ENCODE data around the gene LMO7. TPM values are rescaled to one million over a fixed set of nuclear protein-coding genes. Genes with fewer than 3 reads are reported as not detected.
"Not testable (repeated sequence)": the region's sequence is repeated elsewhere in the genome, so short reads cannot be mapped to it uniquely, and the experiment has no call there.

The LMO7 gene
- total RNA-seq, 1 experiment from 2014 or later, result 2.1 TPM

- DNase-seq (ENCODE audit: low spot score), result no peak
- in situ Hi-C loops (cut with HindIII; ENCODE audit: low sequenced_read_pairs), result no loop called here
Observed at GRCh38 chr13:75725736-75726135, 89.6 kb downstream of the LMO7 start.

- no peak for DNase-seq (ENCODE audit: low spot score)
Observed at GRCh38 chr13:75726306-75726705, 90.2 kb downstream of the LMO7 start.

GRCh38 chr13:75733113-75733512 lies 97.0 kb downstream of the LMO7 start:
- in situ Hi-C loops (cut with HindIII; ENCODE audit: low sequenced_read_pairs); DNase-seq (ENCODE audit: low spot score): not testable (repeated sequence)

More at GRCh38 chr13:75726306-75726705, 90.2 kb downstream of the LMO7 start:
- in situ Hi-C loops (cut with HindIII; ENCODE audit: low sequenced_read_pairs), result no loop called here

GRCh38 chr13:75736173-75736572 lies 100.0 kb downstream of the LMO7 start:
- no peak for DNase-seq (ENCODE audit: low spot score)
- in situ Hi-C loops (cut with HindIII; ENCODE audit: low sequenced_read_pairs), result no loop called here

- DNase-seq (ENCODE audit: low spot score), result no peak
- in situ Hi-C loops (cut with HindIII; ENCODE audit: low sequenced_read_pairs), result no loop called here
Observed at GRCh38 chr13:75738841-75739240, 102.7 kb downstream of the LMO7 start.

- in situ Hi-C loops (cut with HindIII; ENCODE audit: low sequenced_read_pairs), result no loop called here
- DNase-seq (ENCODE audit: low spot score), result no peak
Observed at GRCh38 chr13:75739244-75739868, 103.2 kb downstream of the LMO7 start.

- in situ Hi-C loops (cut with HindIII; ENCODE audit: low sequenced_read_pairs), result no loop called here
- no peak for DNase-seq (ENCODE audit: low spot score)
Observed at GRCh38 chr13:75740031-75740430, 103.9 kb downstream of the LMO7 start.

GRCh38 chr13:75743072-75743471 lies 106.9 kb downstream of the LMO7 start:
- in situ Hi-C loops (cut with HindIII; ENCODE audit: low sequenced_read_pairs); DNase-seq (ENCODE audit: low spot score): not testable (repeated sequence)

- in situ Hi-C loops (cut with HindIII; ENCODE audit: low sequenced_read_pairs), result no loop called here
Observed at GRCh38 chr13:75744127-75744526, 108.0 kb downstream of the LMO7 start.

GRCh38 chr13:75745387-75745786 lies 109.3 kb downstream of the LMO7 start:
- no peak for DNase-seq (ENCODE audit: low spot score)

More at GRCh38 chr13:75744127-75744526, 108.0 kb downstream of the LMO7 start:
- DNase-seq (ENCODE audit: low spot score), result no peak

GRCh38 chr13:75748874-75749273 lies 112.7 kb downstream of the LMO7 start:
- in situ Hi-C loops (cut with HindIII; ENCODE audit: low sequenced_read_pairs), result no loop called here

More at GRCh38 chr13:75745387-75745786, 109.3 kb downstream of the LMO7 start:
- in situ Hi-C loops (cut with HindIII; ENCODE audit: low sequenced_read_pairs), result no loop called here

GRCh38 chr13:75749407-75749806 lies 113.3 kb downstream of the LMO7 start:
- DNase-seq (ENCODE audit: low spot score), result peak; percentile 53
- in situ Hi-C loops (cut with HindIII; ENCODE audit: low sequenced_read_pairs), result no loop called here

More at GRCh38 chr13:75748874-75749273, 112.7 kb downstream of the LMO7 start:
- DNase-seq (ENCODE audit: low spot score), result no peak

- in situ Hi-C loops (cut with HindIII; ENCODE audit: low sequenced_read_pairs), result no loop called here
Observed at GRCh38 chr13:75751350-75751749, 115.2 kb downstream of the LMO7 start.

GRCh38 chr13:75752826-75753225 lies 116.7 kb downstream of the LMO7 start:
- in situ Hi-C loops (cut with HindIII; ENCODE audit: low sequenced_read_pairs), result no loop called here
- DNase-seq (ENCODE audit: low spot score), result no peak

More at GRCh38 chr13:75751350-75751749, 115.2 kb downstream of the LMO7 start:
- DNase-seq (ENCODE audit: low spot score), result no peak

- no peak for DNase-seq (ENCODE audit: low spot score)
- in situ Hi-C loops (cut with HindIII; ENCODE audit: low sequenced_read_pairs), result no loop called here
Observed at GRCh38 chr13:75754936-75755335, 118.8 kb downstream of the LMO7 start.

GRCh38 chr13:75757336-75757735 lies 121.2 kb downstream of the LMO7 start:
- DNase-seq (ENCODE audit: low spot score), result no peak
- in situ Hi-C loops (cut with HindIII; ENCODE audit: low sequenced_read_pairs), result no loop called here

- DNase-seq (ENCODE audit: low spot score), result no peak
- in situ Hi-C loops (cut with HindIII; ENCODE audit: low sequenced_read_pairs), result no loop called here
Observed at GRCh38 chr13:75759531-75759930, 123.4 kb downstream of the LMO7 start.

- no peak for DNase-seq (ENCODE audit: low spot score)
- in situ Hi-C loops (cut with HindIII; ENCODE audit: low sequenced_read_pairs), result no loop called here
Observed at GRCh38 chr13:75760131-75761021, 124.2 kb downstream of the LMO7 start.

GRCh38 chr13:75761369-75761768 lies 125.2 kb downstream of the LMO7 start:
- no peak for DNase-seq (ENCODE audit: low spot score)
- in situ Hi-C loops (cut with HindIII; ENCODE audit: low sequenced_read_pairs), result no loop called here
